GM21367 (cell line): Measurements from ENCODE around the gene PLEKHO2.

Experiments used
- ATAC-seq: cut with Tn5 transposase; IDR thresholded peaks from one replicate; pipeline ENCODE4 v1.9.1; 2021; ENCODE audit not compliant: unreplicated experiment

Gene PLEKHO2

GRCh38 chr15:64855205-64855975, 13.7 kb downstream of the PLEKHO2 start:
- no peak for ATAC-seq

- no peak for ATAC-seq
These were observed 14.9 kb downstream of the PLEKHO2 start for GRCh38 chr15:64856429-64857145.

- ATAC-seq, result no peak
These were observed 15.7 kb downstream of the PLEKHO2 start for GRCh38 chr15:64857421-64857820.

GRCh38 chr15:64858021-64858575, 16.4 kb downstream of the PLEKHO2 start:
- ATAC-seq, result no peak

- ATAC-seq, result no peak
These were observed 17.5 kb downstream of the PLEKHO2 start for GRCh38 chr15:64859226-64859625.

GRCh38 chr15:64861331-64861730, 19.6 kb downstream of the PLEKHO2 start:
- ATAC-seq, result no peak

- ATAC-seq, result no peak
These were observed 20.2 kb downstream of the PLEKHO2 start for GRCh38 chr15:64861960-64862359.

- ATAC-seq, result no peak
These were observed 20.7 kb downstream of the PLEKHO2 start for GRCh38 chr15:64862408-64862807.

GRCh38 chr15:64864068-64864467, 22.4 kb downstream of the PLEKHO2 start:
- ATAC-seq, result no peak

GRCh38 chr15:64865126-64865997, 23.6 kb downstream of the PLEKHO2 start:
- ATAC-seq, result no peak

GRCh38 chr15:64865998-64866520, 24.3 kb downstream of the PLEKHO2 start:
- ATAC-seq, result no peak

- ATAC-seq, result no peak
These were observed 27.8 kb downstream of the PLEKHO2 start for GRCh38 chr15:64869501-64869900.

GRCh38 chr15:64870353-64870752, 28.6 kb downstream of the PLEKHO2 start:
- ATAC-seq, result no peak

GRCh38 chr15:64875641-64876223, 34.0 kb downstream of the PLEKHO2 start:
- ATAC-seq, result no peak

GRCh38 chr15:64877435-64877834, 35.7 kb downstream of the PLEKHO2 start:
- no peak for ATAC-seq

GRCh38 chr15:64878705-64879104, 37.0 kb downstream of the PLEKHO2 start:
- ATAC-seq, result no peak

GRCh38 chr15:64883100-64883581, 41.4 kb downstream of the PLEKHO2 start:
- ATAC-seq, result peak; percentile 53

GRCh38 chr15:64883997-64884511, 42.3 kb downstream of the PLEKHO2 start:
- ATAC-seq, result no peak

- ATAC-seq, result no peak
These were observed 43.0 kb downstream of the PLEKHO2 start for GRCh38 chr15:64884679-64885078.

- ATAC-seq, result no peak
These were observed 46.6 kb downstream of the PLEKHO2 start for GRCh38 chr15:64888336-64888735.
